RWPE2 (cell line): ENCODE data around the gene GPANK1.
A peak's percentile ranks its signal among the peaks of the same experiment; 100 is the strongest.

ENCODE experiments used
- ATAC-seq: fragments of 200-7000 bp; cut with Tn5 transposase; 3 replicates; pipeline ENCODE4 v1.9.1; 2021; ENCODE audit warnings: low read depth
- DNase-seq: peaks from one replicate; pipeline ENCODE4 v3.0.0-alpha.2; 2020; ENCODE audit warnings: low spot score
- H3K27ac ChIP-seq: fragments of 450-650 bp; 2 replicates; pipeline ENCODE4 v1.5.1; 2017; ENCODE audit warnings: mild to moderate bottlenecking; ENCODE audit not compliant: poor library complexity, severe bottlenecking
- H3K27me3 ChIP-seq: fragments of 250-450 bp; sonication (Bioruptor Pico); 2 replicates; pipeline ENCODE4 v1.5.1; 2021; ENCODE audit warnings: mild to moderate bottlenecking, moderate library complexity; ENCODE audit not compliant: insufficient read depth, poor library complexity, severe bottlenecking
- H3K36me3 ChIP-seq: fragments of 250-450 bp; sonication (Bioruptor Pico); 2 replicates; pipeline ENCODE4 v1.5.1; 2020; ENCODE audit warnings: low read depth, mild to moderate bottlenecking, moderate library complexity
- H3K4me1 ChIP-seq: fragments of 250-450 bp; sonication (Bioruptor Pico); 2 replicates; pipeline ENCODE4 v1.5.1; 2021; ENCODE audit warnings: mild to moderate bottlenecking, moderate library complexity; ENCODE audit not compliant: insufficient read depth, poor library complexity, severe bottlenecking
- H3K4me3 ChIP-seq: fragments of 250-450 bp; sonication (Bioruptor Pico); 2 replicates; pipeline ENCODE4 v1.5.1; 2021; ENCODE audit warnings: mild to moderate bottlenecking, moderate library complexity; ENCODE audit not compliant: severe bottlenecking
- H3K9me3 ChIP-seq: fragments of 250-450 bp; sonication (Bioruptor Pico); 2 replicates; pipeline ENCODE4 v1.5.1; 2021; ENCODE audit warnings: mild to moderate bottlenecking, moderate library complexity; ENCODE audit not compliant: severe bottlenecking
- TF ChIP-seq, protein P1 (sequence below): fragments of 450-650 bp; IDR thresholded peaks from one replicate; pipeline ENCODE4 v1.5.1; 2017; ENCODE audit warnings: mild to moderate bottlenecking, moderate library complexity; ENCODE audit not compliant: poor library complexity, severe bottlenecking

GPANK1 gene

DNA sequence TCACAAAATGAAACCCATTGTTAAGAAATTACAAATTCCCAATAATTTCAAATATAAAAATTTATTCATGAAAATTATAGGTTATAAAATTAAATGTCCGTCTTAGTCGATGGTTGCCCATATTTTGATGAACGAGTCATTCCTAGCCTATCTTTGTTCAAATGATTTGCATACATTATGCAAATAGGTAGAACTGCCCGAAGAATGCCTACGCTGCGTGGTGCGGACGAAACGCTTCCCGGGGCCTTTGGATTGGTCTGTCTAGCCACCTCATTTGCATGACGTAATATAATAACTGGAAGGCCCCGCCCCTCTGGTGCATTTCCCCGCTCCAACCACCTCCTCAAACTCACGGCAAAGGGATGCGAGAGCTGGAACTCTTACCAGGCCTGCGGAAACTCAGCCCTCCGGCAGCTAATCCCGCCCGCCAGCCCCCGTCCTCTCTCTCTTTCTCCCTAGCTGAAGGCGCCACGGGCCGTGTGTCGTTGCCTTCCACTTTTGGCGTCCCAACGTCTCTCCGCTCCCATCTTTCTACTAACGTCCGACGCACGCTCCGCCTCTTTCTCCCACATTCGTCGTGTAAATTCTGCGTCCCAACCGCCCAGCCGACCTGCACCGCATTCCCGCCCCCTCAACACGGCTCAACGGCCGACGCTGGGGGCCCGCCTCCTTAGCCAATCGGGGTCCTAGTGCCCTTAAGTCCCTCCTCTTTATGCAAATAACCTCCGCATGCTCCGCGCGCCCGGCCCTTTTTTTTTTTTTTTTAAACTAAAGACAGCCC is 44.8 kb downstream of the GPANK1 start:
- H3K36me3 ChIP-seq, result peaks cover 37% of the 10 kb centered on the region
- H3K4me3 ChIP-seq, result peak overlapping the region; percentile 58
- no peaks in the 10 kb centered on the region for H3K9me3 ChIP-seq
- peaks cover 12% of the 10 kb centered on the region for H3K4me1 ChIP-seq
- H3K27ac ChIP-seq, result peak overlapping the region; percentile 89
- DNase-seq (peak; percentile 98), ATAC-seq (peak; percentile 82)
- TF ChIP-seq, protein P1, sequence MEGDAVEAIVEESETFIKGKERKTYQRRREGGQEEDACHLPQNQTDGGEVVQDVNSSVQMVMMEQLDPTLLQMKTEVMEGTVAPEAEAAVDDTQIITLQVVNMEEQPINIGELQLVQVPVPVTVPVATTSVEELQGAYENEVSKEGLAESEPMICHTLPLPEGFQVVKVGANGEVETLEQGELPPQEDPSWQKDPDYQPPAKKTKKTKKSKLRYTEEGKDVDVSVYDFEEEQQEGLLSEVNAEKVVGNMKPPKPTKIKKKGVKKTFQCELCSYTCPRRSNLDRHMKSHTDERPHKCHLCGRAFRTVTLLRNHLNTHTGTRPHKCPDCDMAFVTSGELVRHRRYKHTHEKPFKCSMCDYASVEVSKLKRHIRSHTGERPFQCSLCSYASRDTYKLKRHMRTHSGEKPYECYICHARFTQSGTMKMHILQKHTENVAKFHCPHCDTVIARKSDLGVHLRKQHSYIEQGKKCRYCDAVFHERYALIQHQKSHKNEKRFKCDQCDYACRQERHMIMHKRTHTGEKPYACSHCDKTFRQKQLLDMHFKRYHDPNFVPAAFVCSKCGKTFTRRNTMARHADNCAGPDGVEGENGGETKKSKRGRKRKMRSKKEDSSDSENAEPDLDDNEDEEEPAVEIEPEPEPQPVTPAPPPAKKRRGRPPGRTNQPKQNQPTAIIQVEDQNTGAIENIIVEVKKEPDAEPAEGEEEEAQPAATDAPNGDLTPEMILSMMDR, result no peak
- no peaks in the 10 kb centered on the region for H3K27me3 ChIP-seq

DNA sequence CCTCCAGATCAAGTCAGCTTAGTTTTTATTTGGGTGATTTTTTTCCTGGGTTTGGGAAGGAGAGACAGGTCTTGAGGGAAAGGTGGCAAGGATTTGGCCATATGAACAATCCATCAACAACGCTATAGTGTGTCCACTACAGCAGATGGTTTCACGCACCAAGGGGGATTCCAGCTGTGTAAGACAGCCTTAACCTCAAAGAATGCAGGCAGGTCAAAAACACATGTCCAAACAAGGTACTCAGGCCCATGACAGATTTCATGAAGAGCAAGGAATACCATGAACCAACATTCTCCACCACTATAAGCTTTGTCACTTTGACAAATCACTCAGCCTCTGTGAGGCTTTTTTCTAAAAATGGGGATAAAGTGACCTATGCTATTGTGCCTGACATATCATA is 47.8 kb downstream of the GPANK1 start:
- H3K27ac ChIP-seq, result no peak overlapping the region
- no peak overlapping the region for H3K4me3 ChIP-seq
- TF ChIP-seq, protein P1, result no peak
- DNase-seq, result no peak
- peaks cover 7% of the 10 kb centered on the region for H3K36me3 ChIP-seq
- H3K9me3 ChIP-seq, result no peaks in the 10 kb centered on the region
- ATAC-seq, result no peak
- H3K27me3 ChIP-seq, result no peaks in the 10 kb centered on the region
- H3K4me1 ChIP-seq, result peaks cover 4% of the 10 kb centered on the region

DNA sequence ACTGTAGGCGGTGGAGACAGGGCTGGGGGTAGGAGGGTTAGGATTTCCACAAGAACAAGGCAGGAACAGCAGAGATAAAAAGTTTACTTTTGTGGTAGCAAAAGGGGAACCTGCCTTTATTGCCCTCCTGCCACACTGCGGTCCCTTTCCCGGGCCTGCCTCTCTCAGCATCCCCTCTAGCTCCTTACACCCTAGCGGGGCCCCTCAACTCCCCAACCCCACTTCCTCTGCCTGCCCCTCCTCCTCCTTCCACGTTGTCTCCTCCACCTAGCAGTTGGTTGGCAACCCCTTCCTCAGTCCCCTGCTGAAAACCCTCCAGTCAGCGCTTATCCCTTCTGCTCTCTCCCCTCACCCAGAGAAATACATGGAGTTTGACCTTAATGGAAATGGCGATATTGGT is 49.0 kb downstream of the GPANK1 start:
- TF ChIP-seq, protein P1, result no peak
- no peak overlapping the region for H3K4me3 ChIP-seq
- ATAC-seq, result no peak
- H3K9me3 ChIP-seq, result no peaks in the 10 kb centered on the region
- peaks cover 3% of the 10 kb centered on the region for H3K4me1 ChIP-seq
- H3K27me3 ChIP-seq, result no peaks in the 10 kb centered on the region
- no peak overlapping the region for H3K27ac ChIP-seq
- no peaks in the 10 kb centered on the region for H3K36me3 ChIP-seq
- DNase-seq, result no peak

DNA sequence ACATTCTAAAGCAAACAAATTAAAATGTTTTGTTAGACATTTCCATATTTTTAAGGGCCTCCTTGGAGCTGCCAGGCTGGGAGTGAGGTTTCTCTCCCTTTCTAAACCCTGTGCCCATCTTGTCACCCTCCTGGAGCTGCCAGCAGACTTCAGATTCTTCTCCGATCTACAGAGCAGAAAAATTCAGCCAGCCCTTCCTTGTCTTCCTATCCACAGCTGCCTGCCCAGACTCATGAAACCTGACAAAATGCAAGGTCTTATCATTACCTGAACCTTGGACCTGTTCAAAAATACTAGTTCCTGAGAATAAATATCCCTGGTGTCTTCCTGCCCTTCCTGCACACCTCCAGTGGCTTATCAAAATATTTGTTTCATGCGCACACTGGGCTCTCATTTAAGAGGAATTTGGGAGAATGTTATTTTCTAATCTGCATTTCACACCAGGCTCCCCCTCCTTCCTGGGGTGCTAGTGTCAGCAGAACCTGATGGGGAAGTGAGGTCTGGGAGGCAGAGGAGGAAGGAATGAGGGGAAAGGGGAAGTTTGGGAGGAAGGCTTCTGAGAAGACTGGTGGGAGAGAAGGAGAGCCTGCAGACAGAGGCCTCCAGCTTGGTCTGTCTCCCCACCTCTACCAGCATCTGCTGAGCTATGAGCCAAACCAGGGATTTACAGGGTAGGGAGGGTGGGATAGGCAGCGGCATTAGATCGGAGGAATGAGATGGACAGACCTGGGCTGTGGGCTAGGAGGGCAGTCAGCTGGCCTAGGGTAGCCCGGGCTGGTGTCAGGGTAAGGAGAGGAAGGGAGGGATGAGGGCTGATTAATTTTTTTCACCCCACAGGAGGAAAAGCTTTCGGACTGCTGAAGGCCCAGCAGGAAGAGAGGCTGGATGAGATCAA is 49.9 kb downstream of the GPANK1 start, which contains the start of gene AIF1:
Gene AIF1, plus strand, starts transcription at position 551 of the 895 bp plus-strand sequence. Its CDS starts 96 bp downstream, at position 647.
- no peak within 1 kb of the TSS for H3K27ac ChIP-seq
- ATAC-seq, result no peak
- H3K4me3 ChIP-seq, result no peak within 1 kb of the TSS
- H3K36me3 ChIP-seq, result no peaks in the 10 kb centered on the region
- H3K9me3 ChIP-seq, result no peaks in the 10 kb centered on the region
- H3K27me3 ChIP-seq, result no peaks in the 10 kb centered on the region
- TF ChIP-seq, protein P1, result no peak
- no peak for DNase-seq
- peaks cover 3% of the 10 kb centered on the region for H3K4me1 ChIP-seq
